Motor neuron (in vitro differentiated cells): ENCODE results near the gene SRPK3. TPM values are rescaled to one million over a fixed set of nuclear protein-coding genes. Genes with fewer than 3 reads are reported as not detected.
A peak's percentile ranks its signal among the peaks of the same experiment; 100 is the strongest.

Experiments used
- ATAC-seq, 8 experiments: fragments of 200-7000 bp; cut with Tn5 transposase; replicated peaks in 6 of 8; 2 replicates each; pipeline ENCODE4 v1.8.0; 2021; ENCODE audit warnings: mild to moderate bottlenecking in 8 of 8, moderate library complexity in 8 of 8
- H3K27ac ChIP-seq, 2 donors: fragments of 250-450 bp; sonication (Bioruptor Pico); 2 replicates each; pipeline ENCODE4 v1.9.0; 2021; ENCODE audit warnings: antibody characterized with exemption in 2 of 2, mild to moderate bottlenecking in 2 of 2, moderate library complexity in 1 of 2
- H3K4me1 ChIP-seq, 2 donors: fragments of 250-450 bp; sonication (Bioruptor Pico); replicated peaks in 1 of 2; 2 replicates each; pipeline ENCODE4 v1.6.1; 2021; ENCODE audit warnings: antibody characterized with exemption in 2 of 2, mild to moderate bottlenecking in 2 of 2, moderate library complexity in 1 of 2
- H3K4me3 ChIP-seq, 5 donors: fragments of 250-450 bp; sonication (Bioruptor Pico); 2 replicates each; pipeline ENCODE4 v1.9.0; 2021; ENCODE audit warnings: antibody characterized with exemption in 5 of 5, mild to moderate bottlenecking in 5 of 5, moderate library complexity in 4 of 5
- WGBS, 10 experiments: fragments of 450-650 bp; shearing (Covaris generic); methylation state at CpG; one replicate each; pipeline ENCODE4 v1.0.0; 2022; 5-methylcytosine and 5-hydroxymethylcytosine counted together
- in situ Hi-C, 9 experiments: fragments of 400-800 bp; cut with MboI; loops; one replicate each; pipeline ENCODE4 v1.15.0; 2021; ENCODE audit warnings: low sequenced_read_pairs in 9 of 9, low pct_unique_long_range_greater_than_20kb in 2 of 9; ENCODE audit not compliant: unreplicated experiment in 9 of 9
- total RNA-seq, 8 experiments: library from RNA; unstranded; fragments of 300-600 nt; gene quantifications; 2 replicates each; pipeline versions ENCODE4 v1.2.3 to v1.2.4, GENCODE V29; 2022

The SRPK3 gene
- total RNA-seq, 8 experiments from 2014 or later, result 0.51 to 5.0 (median 0.93) TPM

GRCh38 chrX:153791104-153791852 is 10.4 kb downstream of the SRPK3 start:
- no peak overlapping the region for H3K4me3 ChIP-seq
- H3K27ac ChIP-seq, result no peak overlapping the region
- peaks cover 14 to 17% of the 10 kb centered on the region in 2 donors for H3K4me1 ChIP-seq
- in situ Hi-C loops, result no loop called here
- no peak for ATAC-seq
- 20 to 80% (median 80%) methylated on average over 1 to 9 of the region's 17 CpGs; no CpG with 5 or more reads in 5 of the 10 experiments for WGBS, 10 experiments

- 64 to 100% (median 79%) methylated on average over 1 to 4 of the region's 6 CpGs; no CpG with 5 or more reads in 7 of the 10 experiments for WGBS, 10 experiments
- Histone ChIP-seq H3K4me1 (peaks cover 14 to 21% of the 10 kb centered on the region in 2 donors), H3K4me3 (peak overlapping the region in 1 of 5 donors; percentile 99), H3K27ac (no peak overlapping the region)
- in situ Hi-C loops, result no loop called here
- ATAC-seq, result no peak
Measured at GRCh38 chrX:153792368-153792767, 11.5 kb downstream of the SRPK3 start.

GRCh38 chrX:153793291-153793690 is 12.4 kb downstream of the SRPK3 start:
- H3K4me3 ChIP-seq, result peak overlapping the region; percentile 89 to 99 (median 95)
- in situ Hi-C loops, result no loop called here
- peak in 1 of 8 experiments; percentile 1 for ATAC-seq
- WGBS, 10 experiments, result 0 to 25% methylated on average over 1 to 4 of the region's 7 CpGs; no CpG with 5 or more reads in 8 of the 10 experiments
- H3K27ac ChIP-seq, result peak overlapping the region; percentile 99 to 100
- H3K4me1 ChIP-seq, result peaks cover 14 to 21% of the 10 kb centered on the region in 2 donors

- Histone ChIP-seq H3K4me3 (peak within 1 kb of the TSS; percentile 89 to 99 (median 95)), H3K27ac (peak within 1 kb of the TSS; percentile 99 to 100), H3K4me1 (peaks cover 14 to 21% of the 10 kb centered on the region in 2 donors)
- 0% methylated on average over 3 of the region's 92 CpGs; no CpG with 5 or more reads in 9 of the 10 experiments for WGBS, 10 experiments
- in situ Hi-C loops, result no loop called here
- ATAC-seq, result peak; percentile 83 to 93 (median 90)
Measured at GRCh38 chrX:153794018-153794896, 13.4 kb downstream of the SRPK3 start, which contains the start of the genes IDH3G and SSR4. Gene IDH3G, minus strand, starts transcription at chrX:153794375. Its CDS starts 49 bp downstream, at chrX:153794326. Gene SSR4, plus strand, starts transcription at chrX:153794668. Its CDS starts 20 bp downstream, at chrX:153794688.

- in situ Hi-C loops, result no loop called here
- peaks cover 14 to 21% of the 10 kb centered on the region in 2 donors for H3K4me1 ChIP-seq
Measured at GRCh38 chrX:153794897-153795816, 14.3 kb downstream of the SRPK3 start.

GRCh38 chrX:153797415-153798015 is 16.7 kb downstream of the SRPK3 start:
- no peak for ATAC-seq
- no peak overlapping the region for H3K27ac ChIP-seq
- no peak overlapping the region for H3K4me3 ChIP-seq
- in situ Hi-C loops, result no loop called here
- peaks cover 14 to 18% of the 10 kb centered on the region in 2 donors for H3K4me1 ChIP-seq
- WGBS, 10 experiments, result 53% methylated on average over 8 of the region's 15 CpGs; no CpG with 5 or more reads in 9 of the 10 experiments

More at GRCh38 chrX:153794897-153795816, 14.3 kb downstream of the SRPK3 start:
- 0 to 60% (median 8%) methylated on average over 1 to 21 of the region's 47 CpGs; no CpG with 5 or more reads in 6 of the 10 experiments for WGBS, 10 experiments
- peak overlapping the region; percentile 94 to 100 for H3K27ac ChIP-seq
- peak in 4 of 8 experiments; percentile 0 to 10 (median 4) for ATAC-seq
- H3K4me3 ChIP-seq, result peak overlapping the region; percentile 89 to 99 (median 95)

GRCh38 chrX:153799326-153799725 is 18.5 kb downstream of the SRPK3 start:
- Histone ChIP-seq H3K4me1 (peaks cover 8 to 11% of the 10 kb centered on the region in 2 donors), H3K4me3 (no peak overlapping the region), H3K27ac (no peak overlapping the region)
- ATAC-seq, result no peak
- 13 to 100% methylated on average over 1 to 2 of the region's 5 CpGs; no CpG with 5 or more reads in 8 of the 10 experiments for WGBS, 10 experiments
- in situ Hi-C loops, result no loop called here

- Histone ChIP-seq H3K27ac (no peak overlapping the region), H3K4me1 (peaks cover 8 to 11% of the 10 kb centered on the region in 2 donors), H3K4me3 (no peak overlapping the region)
- 100% methylated on average over 2 of the region's 16 CpGs; no CpG with 5 or more reads in 9 of the 10 experiments for WGBS, 10 experiments
- ATAC-seq, result no peak
- in situ Hi-C loops, result no loop called here
Measured at GRCh38 chrX:153800177-153800722, 19.4 kb downstream of the SRPK3 start.

GRCh38 chrX:153800746-153801145 is 19.9 kb downstream of the SRPK3 start:
- ATAC-seq, result no peak
- H3K27ac ChIP-seq, result no peak overlapping the region
- in situ Hi-C loops, result no loop called here

GRCh38 chrX:153801669-153802068 is 20.8 kb downstream of the SRPK3 start:
- in situ Hi-C loops, result no loop called here
- 28% methylated on average over 4 of the region's 8 CpGs; no CpG with 5 or more reads in 9 of the 10 experiments for WGBS, 10 experiments
- Histone ChIP-seq H3K4me1 (no peaks in the 10 kb centered on the region), H3K27ac (no peak overlapping the region), H3K4me3 (no peak overlapping the region)
- ATAC-seq, result peak in 2 of 8 experiments; percentile 6 to 18

More at GRCh38 chrX:153800746-153801145, 19.9 kb downstream of the SRPK3 start:
- Histone ChIP-seq H3K4me3 (no peak overlapping the region), H3K4me1 (peaks cover 5 to 9% of the 10 kb centered on the region in 2 donors)
- WGBS, 10 experiments, result 52 to 100% (median 100%) methylated on average over 1 to 4 of the region's 7 CpGs; no CpG with 5 or more reads in 7 of the 10 experiments

GRCh38 chrX:153802513-153803045 is 21.7 kb downstream of the SRPK3 start:
- in situ Hi-C loops, result no loop called here
- H3K4me1 ChIP-seq, result no peaks in the 10 kb centered on the region
- peak in 5 of 8 experiments; percentile 13 to 33 (median 22) for ATAC-seq
- H3K27ac ChIP-seq, result no peak overlapping the region
- H3K4me3 ChIP-seq, result no peak overlapping the region
- 70% methylated on average over 4 of the region's 14 CpGs; no CpG with 5 or more reads in 9 of the 10 experiments for WGBS, 10 experiments
